WERI-Rb-1 (cell line): ENCODE measurements around the gene ZBTB7C.

Experiments used
- DNase-seq: peaks from one replicate; pipeline ENCODE4 v3.0.0-alpha.2; 2020
- H3K27ac ChIP-seq: fragments of 250-450 bp; sonication (Bioruptor Pico); 2 replicates; pipeline ENCODE4 v1.5.1; 2020; ENCODE audit warnings: mild to moderate bottlenecking, moderate library complexity
- H3K27me3 ChIP-seq: fragments of 250-450 bp; sonication (Bioruptor Pico); 2 replicates; pipeline ENCODE4 v1.5.1; 2021; ENCODE audit warnings: mild to moderate bottlenecking, low read depth, moderate library complexity; ENCODE audit not compliant: insufficient read depth, severe bottlenecking
- H3K36me3 ChIP-seq: fragments of 250-450 bp; sonication (Bioruptor Pico); 2 replicates; pipeline ENCODE4 v1.5.1; 2020; ENCODE audit warnings: mild to moderate bottlenecking, moderate library complexity
- H3K4me3 ChIP-seq: 2 replicates; pipeline ENCODE4 v1.5.1; 2011; ENCODE audit warnings: low read depth, mild to moderate bottlenecking, control low read depth, low read length
- H3K9me3 ChIP-seq: fragments of 250-450 bp; sonication (Bioruptor Pico); 2 replicates; pipeline ENCODE4 v1.5.1; 2021; ENCODE audit warnings: mild to moderate bottlenecking, moderate library complexity; ENCODE audit not compliant: severe bottlenecking
- CTCF ChIP-seq: IDR thresholded peaks from 2 replicates; pipeline ENCODE4 v1.5.1; 2011; ENCODE audit warnings: low read depth, mild to moderate bottlenecking, control low read depth, inconsistent platforms, low read length

ZBTB7C gene

GRCh38 chr18:48181087-48181823 is 227.9 kb downstream of the ZBTB7C start:
- Histone ChIP-seq H3K36me3 (no peaks in the 10 kb centered on the region), H3K4me3 (no peak overlapping the region), H3K9me3 (no peaks in the 10 kb centered on the region), H3K27me3 (no peaks in the 10 kb centered on the region), H3K27ac (no peak overlapping the region)
- TF ChIP-seq CTCF = no peak
- no peak for DNase-seq

- Histone ChIP-seq H3K36me3 (no peaks in the 10 kb centered on the region), H3K27ac (no peak overlapping the region), H3K9me3 (no peaks in the 10 kb centered on the region), H3K4me3 (no peak overlapping the region), H3K27me3 (no peaks in the 10 kb centered on the region)
- no peak for TF ChIP-seq CTCF
- DNase-seq = no peak
These were observed 229.5 kb downstream of the ZBTB7C start for GRCh38 chr18:48179666-48180065.

- Histone ChIP-seq H3K27me3 (no peaks in the 10 kb centered on the region), H3K4me3 (no peak overlapping the region), H3K27ac (no peak overlapping the region), H3K36me3 (no peaks in the 10 kb centered on the region), H3K9me3 (no peaks in the 10 kb centered on the region)
- no peak for DNase-seq
- TF ChIP-seq CTCF = no peak
These were observed 230.2 kb downstream of the ZBTB7C start for GRCh38 chr18:48179001-48179400.

- Histone ChIP-seq H3K4me3 (no peak overlapping the region), H3K36me3 (no peaks in the 10 kb centered on the region), H3K27ac (no peak overlapping the region), H3K27me3 (no peaks in the 10 kb centered on the region), H3K9me3 (no peaks in the 10 kb centered on the region)
- no peak for DNase-seq
- TF ChIP-seq CTCF = no peak
These were observed 232.3 kb downstream of the ZBTB7C start for GRCh38 chr18:48176909-48177308.

- no peak for DNase-seq
- no peak overlapping the region for H3K4me3 ChIP-seq
- H3K27me3 ChIP-seq = no peaks in the 10 kb centered on the region
- no peaks in the 10 kb centered on the region for H3K9me3 ChIP-seq
- no peak for TF ChIP-seq CTCF
- no peak overlapping the region for H3K27ac ChIP-seq
- no peaks in the 10 kb centered on the region for H3K36me3 ChIP-seq
These were observed 235.6 kb downstream of the ZBTB7C start for GRCh38 chr18:48173557-48173956.
